ENCODE results near the gene CSNK2A1. TPM values are rescaled to one million over a fixed set of nuclear protein-coding genes. Genes with fewer than 3 reads are reported as not detected.
"Not testable (repeated sequence)": the region's sequence is repeated elsewhere in the genome, so short reads cannot be mapped to it uniquely, and the experiment has no call there.

CSNK2A1 gene
- total and polyA plus RNA-seq, 2 donors (not counting 1 experiment from before 2014, with no cell fraction given), result 28.3 to 125 TPM

GRCh38 chr20:508364-508787 is 35.2 kb downstream of the CSNK2A1 start:
- POLR2A ChIA-PET; H3K4me3 Mint-ChIP-seq; H3K27ac Mint-ChIP-seq; H3K27me3 ChIP-seq (replicated peaks in 1 of 4; ENCODE audit: control extremely low read depth in 1 of 4, control insufficient read depth in 3 of 4, insufficient read depth in 4 of 4, low read length in 3 of 4); H2AFZ ChIP-seq (ENCODE audit: insufficient read depth, low read depth, low read length, poor library complexity, severe bottlenecking); intact Hi-C loops (cut with micrococcal nuclease); DNase-seq; H3K4me3 ChIP-seq (ENCODE audit: control extremely low read depth in 1 of 5, extremely low read depth in 1 of 5, insufficient read depth in 1 of 5, low read depth in 2 of 5, low read length in 4 of 5); H3K9ac ChIP-seq (ENCODE audit: low read length); H3K9me3 Mint-ChIP-seq (ENCODE audit: insufficient read depth); H3K27me3 Mint-ChIP-seq; CTCF ChIA-PET; H3K9me3 ChIP-seq (ENCODE audit: control extremely low read depth in 1 of 3, control insufficient read depth in 2 of 3, insufficient read depth in 1 of 3, low read length in 2 of 3); H3K4me2 ChIP-seq (replicated peaks; ENCODE audit: low read depth, low read length, poor library complexity, severe bottlenecking); ATAC-seq (ENCODE audit: low read depth); H3K27ac ChIP-seq (ENCODE audit: low read length in 2 of 2): not testable (repeated sequence)
- peaks cover 40% of the 10 kb centered on the region for H3K4me1 Mint-ChIP-seq
- WGBS (ENCODE audit: insufficient coverage), result 83% methylated on average over 1 of the region's 6 CpGs
- H4K20me1 ChIP-seq (ENCODE audit: control insufficient read depth, insufficient read depth, low read length, poor library complexity, severe bottlenecking), result peaks cover 72% of the 10 kb centered on the region
- peaks cover 13 to 21% of the 10 kb centered on the region in 2 donors for H3K4me1 ChIP-seq (ENCODE audit: control insufficient read depth in 2 of 2, insufficient read depth in 2 of 2, low read length in 2 of 2)
- H3K36me3 ChIP-seq (replicated peaks in 1 of 2; ENCODE audit: control extremely low read depth in 1 of 2, control insufficient read depth in 1 of 2, extremely low read depth in 1 of 2, insufficient read depth in 2 of 2, low read length in 1 of 2), result peaks cover 11 to 41% of the 10 kb centered on the region in 2 experiments
- peaks cover 68% of the 10 kb centered on the region for H3K79me2 ChIP-seq (ENCODE audit: control insufficient read depth, insufficient read depth, low read length)

DNA sequence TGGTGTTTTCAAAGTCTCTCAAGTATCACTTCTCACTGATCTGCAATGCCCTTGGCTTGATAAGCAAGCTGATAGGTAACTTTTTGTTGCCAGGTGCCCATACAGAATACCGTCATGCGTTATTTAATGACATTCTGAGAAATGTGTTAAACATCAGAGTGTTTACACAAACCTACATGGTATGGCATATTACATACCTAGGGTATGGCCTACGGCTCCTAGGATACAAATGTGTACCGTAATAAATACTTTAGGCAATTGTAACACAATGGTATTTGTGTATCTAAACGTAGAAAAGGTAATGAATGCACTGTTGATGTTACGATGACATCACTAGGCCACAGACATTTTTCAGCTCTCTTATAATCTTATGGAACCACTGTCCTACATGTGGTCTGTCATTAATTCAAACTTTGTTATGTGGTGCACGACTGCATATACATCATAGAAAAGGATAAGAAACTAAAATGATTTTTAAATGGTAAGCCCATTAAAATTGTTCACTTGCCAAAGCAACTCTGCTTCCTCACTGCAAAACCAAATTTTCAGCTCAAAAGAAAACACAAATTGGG is 35.7 kb downstream of the CSNK2A1 start:
- no CpG with 5 or more reads among the region's 7 CpGs for WGBS (ENCODE audit: insufficient coverage)
- CTCF ChIA-PET, result no interaction called here
- no peak for DNase-seq
- Histone ChIP-seq H3K9me3 (ENCODE audit: control extremely low read depth in 1 of 3, control insufficient read depth in 2 of 3, insufficient read depth in 1 of 3, low read length in 2 of 3) (peaks cover 0 to 3% (median 0%) of the 10 kb centered on the region in 3 donors), H3K9ac (ENCODE audit: low read length) (no peak overlapping the region), H3K4me2 (replicated peaks; ENCODE audit: low read depth, low read length, poor library complexity, severe bottlenecking) (no peak overlapping the region), H3K79me2 (ENCODE audit: control insufficient read depth, insufficient read depth, low read length) (peaks cover 63% of the 10 kb centered on the region), H3K36me3 (replicated peaks in 1 of 2; ENCODE audit: control extremely low read depth in 1 of 2, control insufficient read depth in 1 of 2, extremely low read depth in 1 of 2, insufficient read depth in 2 of 2, low read length in 1 of 2) (peaks cover 14 to 46% of the 10 kb centered on the region in 2 experiments), H3K4me1 (ENCODE audit: control insufficient read depth in 2 of 2, insufficient read depth in 2 of 2, low read length in 2 of 2) (peaks cover 13 to 21% of the 10 kb centered on the region in 2 donors), H3K4me3 (ENCODE audit: control extremely low read depth in 1 of 5, extremely low read depth in 1 of 5, insufficient read depth in 1 of 5, low read depth in 2 of 5, low read length in 4 of 5) (no peak overlapping the region), H2AFZ (ENCODE audit: insufficient read depth, low read depth, low read length, poor library complexity, severe bottlenecking) (no peak overlapping the region), H3K27ac (ENCODE audit: low read length in 2 of 2) (no peak overlapping the region), H4K20me1 (ENCODE audit: control insufficient read depth, insufficient read depth, low read length, poor library complexity, severe bottlenecking) (peaks cover 67% of the 10 kb centered on the region), H3K27me3 (replicated peaks in 1 of 4; ENCODE audit: control extremely low read depth in 1 of 4, control insufficient read depth in 3 of 4, insufficient read depth in 4 of 4, low read length in 3 of 4) (no peaks in the 10 kb centered on the region)
- TF ChIP-seq EZH2 (IDR thresholded peaks at IDR 0.05; ENCODE audit: borderline replicate concordance, insufficient read depth, low read depth, low read length, poor library complexity, severe bottlenecking), result no peak
- TF ChIP-seq, protein P1, sequence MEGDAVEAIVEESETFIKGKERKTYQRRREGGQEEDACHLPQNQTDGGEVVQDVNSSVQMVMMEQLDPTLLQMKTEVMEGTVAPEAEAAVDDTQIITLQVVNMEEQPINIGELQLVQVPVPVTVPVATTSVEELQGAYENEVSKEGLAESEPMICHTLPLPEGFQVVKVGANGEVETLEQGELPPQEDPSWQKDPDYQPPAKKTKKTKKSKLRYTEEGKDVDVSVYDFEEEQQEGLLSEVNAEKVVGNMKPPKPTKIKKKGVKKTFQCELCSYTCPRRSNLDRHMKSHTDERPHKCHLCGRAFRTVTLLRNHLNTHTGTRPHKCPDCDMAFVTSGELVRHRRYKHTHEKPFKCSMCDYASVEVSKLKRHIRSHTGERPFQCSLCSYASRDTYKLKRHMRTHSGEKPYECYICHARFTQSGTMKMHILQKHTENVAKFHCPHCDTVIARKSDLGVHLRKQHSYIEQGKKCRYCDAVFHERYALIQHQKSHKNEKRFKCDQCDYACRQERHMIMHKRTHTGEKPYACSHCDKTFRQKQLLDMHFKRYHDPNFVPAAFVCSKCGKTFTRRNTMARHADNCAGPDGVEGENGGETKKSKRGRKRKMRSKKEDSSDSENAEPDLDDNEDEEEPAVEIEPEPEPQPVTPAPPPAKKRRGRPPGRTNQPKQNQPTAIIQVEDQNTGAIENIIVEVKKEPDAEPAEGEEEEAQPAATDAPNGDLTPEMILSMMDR (IDR thresholded peaks at IDR 0.05), result no peak
- Mint-ChIP-seq H3K4me3 (no peak overlapping the region), H3K4me1 (peaks cover 35% of the 10 kb centered on the region), H3K27me3 (no peaks in the 10 kb centered on the region), H3K27ac (no peak overlapping the region), H3K9me3 (ENCODE audit: insufficient read depth) (no peaks in the 10 kb centered on the region)
- intact Hi-C loops (cut with micrococcal nuclease), result no loop called here
- POLR2A ChIA-PET, result no interaction called here
- ATAC-seq (ENCODE audit: low read depth), result no peak
